Left ventricle myocardium inferior (tissue), 1 donor: ENCODE measurements around the gene RNF126. TPM values are rescaled to one million over a fixed set of nuclear protein-coding genes. Genes with fewer than 3 reads are reported as not detected.

Source experiments
- DNase-seq: peaks from one replicate; pipeline ENCODE4 v3.0.0-alpha.2; 2020
- H3K27ac ChIP-seq: fragments of 200-600 bp; replicated peaks from 2 replicates; pipeline ENCODE4 v1.8.0; 2021
- H3K27me3 ChIP-seq: fragments of 200-600 bp; 2 replicates; pipeline ENCODE4 v1.8.0; 2021; ENCODE audit warnings: low read depth
- H3K36me3 ChIP-seq: fragments of 200-600 bp; 2 replicates; pipeline ENCODE4 v1.8.0; 2021
- H3K4me1 ChIP-seq: fragments of 200-600 bp; 2 replicates; pipeline ENCODE4 v1.8.0; 2021
- H3K4me3 ChIP-seq: fragments of 200-600 bp; 2 replicates; pipeline ENCODE4 v1.8.0; 2021; ENCODE audit warnings: mild to moderate bottlenecking, moderate library complexity
- H3K9me3 ChIP-seq: fragments of 200-600 bp; replicated peaks from 2 replicates; pipeline ENCODE4 v1.8.0; 2021
- CTCF ChIP-seq: fragments of 200-600 bp; IDR thresholded peaks from 2 replicates; pipeline ENCODE4 v1.8.0; 2021; ENCODE audit warnings: antibody characterized with exemption, mild to moderate bottlenecking, borderline replicate concordance
- intact Hi-C: fragments of 100-400 bp; cut with micrococcal nuclease; formaldehyde crosslinking; loops from one replicate; pipeline ENCODE4 v1.11.0; 2022
- total RNA-seq: library from RNA; stranded (reverse); fragmentation: NEBNext Ultra II Directional; extraction: Animal tissue kit (Norgen Biotek cat#: 25700); gene quantifications from one replicate; pipeline ENCODE4 v1.2.1, GENCODE V29; 2021
- donor health status: DM: no; HTN: yes; CAD: no; lungs with severe emphysema.

RNF126 gene
- total RNA-seq, 1 donor from 2014 or later: 25.5 TPM

GRCh38 chr19:653425-653824 is 9.6 kb downstream of the RNF126 start:
- Histone ChIP-seq H3K36me3 (peaks cover 61% of the 10 kb centered on the region), H3K27me3 (no peaks in the 10 kb centered on the region), H3K4me3 (no peak overlapping the region), H3K4me1 (peaks cover 28% of the 10 kb centered on the region), H3K27ac (no peak overlapping the region), H3K9me3 (no peaks in the 10 kb centered on the region)
- no peak for TF ChIP-seq CTCF
- DNase-seq: no peak
- intact Hi-C loops: no loop called here

- peaks cover 68% of the 10 kb centered on the region for H3K36me3 ChIP-seq
- intact Hi-C loops: no loop called here
These were observed 10.3 kb downstream of the RNF126 start for GRCh38 chr19:652467-653389.

GRCh38 chr19:651991-652390 is 11.0 kb downstream of the RNF126 start:
- Histone ChIP-seq H3K9me3 (no peaks in the 10 kb centered on the region), H3K27ac (no peak overlapping the region), H3K36me3 (peaks cover 75% of the 10 kb centered on the region), H3K4me1 (peaks cover 14% of the 10 kb centered on the region), H3K4me3 (no peak overlapping the region), H3K27me3 (no peaks in the 10 kb centered on the region)
- intact Hi-C loops: no loop called here
- DNase-seq: no peak
- no peak for TF ChIP-seq CTCF

More at GRCh38 chr19:652467-653389, 10.3 kb downstream of the RNF126 start:
- Histone ChIP-seq H3K27ac (no peak overlapping the region), H3K4me3 (no peak overlapping the region), H3K9me3 (no peaks in the 10 kb centered on the region), H3K4me1 (peaks cover 21% of the 10 kb centered on the region), H3K27me3 (no peaks in the 10 kb centered on the region)
- TF ChIP-seq CTCF: no peak
- no peak for DNase-seq

GRCh38 chr19:651114-651818 is 11.7 kb downstream of the RNF126 start:
- no peak for TF ChIP-seq CTCF
- H3K27ac ChIP-seq: no peak overlapping the region
- no peak for DNase-seq
- H3K36me3 ChIP-seq: peaks cover 82% of the 10 kb centered on the region
- H3K4me3 ChIP-seq: no peak overlapping the region
- H3K27me3 ChIP-seq: no peaks in the 10 kb centered on the region
- H3K4me1 ChIP-seq: peaks cover 8% of the 10 kb centered on the region
- intact Hi-C loops: no loop called here
- H3K9me3 ChIP-seq: no peaks in the 10 kb centered on the region

- H3K9me3 ChIP-seq: no peaks in the 10 kb centered on the region
- no peak overlapping the region for H3K4me3 ChIP-seq
- H3K27me3 ChIP-seq: no peaks in the 10 kb centered on the region
- H3K36me3 ChIP-seq: peaks cover 88% of the 10 kb centered on the region
- no peak overlapping the region for H3K27ac ChIP-seq
- no peaks in the 10 kb centered on the region for H3K4me1 ChIP-seq
- DNase-seq: no peak
- intact Hi-C loops: no loop called here
- TF ChIP-seq CTCF: no peak
These were observed 12.9 kb downstream of the RNF126 start for GRCh38 chr19:650121-650520.
